GM12874 (cell line): ENCODE data around the gene ATG10.

ENCODE experiments used
- CTCF ChIP-seq: IDR thresholded peaks from 2 replicates; pipeline ENCODE4 v1.5.1; 2011; ENCODE audit warnings: low read depth, mild to moderate bottlenecking, control low read depth, low read length, moderate library complexity; ENCODE audit not compliant: insufficient read depth

Gene ATG10

DNA sequence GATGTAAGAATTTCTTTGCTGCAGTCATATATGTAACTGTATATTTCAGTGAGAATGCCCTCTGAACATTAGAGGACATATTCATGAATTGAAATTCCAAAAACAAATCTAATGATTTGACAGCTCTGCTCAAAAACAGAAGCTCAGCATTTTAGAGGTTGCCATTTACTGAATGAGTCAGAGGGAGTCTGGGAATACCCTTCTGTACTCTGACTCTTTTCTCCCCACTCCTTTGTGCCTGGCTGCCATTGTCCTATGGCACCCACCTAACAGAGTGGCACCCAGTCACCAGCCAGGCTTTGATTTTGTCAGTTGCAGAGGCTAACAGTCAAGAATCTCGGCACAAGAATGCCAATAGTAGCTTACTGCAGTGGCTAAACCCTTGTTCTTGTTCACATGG lies 133.6 kb downstream of the ATG10 start:
- no peak for TF ChIP-seq CTCF

DNA sequence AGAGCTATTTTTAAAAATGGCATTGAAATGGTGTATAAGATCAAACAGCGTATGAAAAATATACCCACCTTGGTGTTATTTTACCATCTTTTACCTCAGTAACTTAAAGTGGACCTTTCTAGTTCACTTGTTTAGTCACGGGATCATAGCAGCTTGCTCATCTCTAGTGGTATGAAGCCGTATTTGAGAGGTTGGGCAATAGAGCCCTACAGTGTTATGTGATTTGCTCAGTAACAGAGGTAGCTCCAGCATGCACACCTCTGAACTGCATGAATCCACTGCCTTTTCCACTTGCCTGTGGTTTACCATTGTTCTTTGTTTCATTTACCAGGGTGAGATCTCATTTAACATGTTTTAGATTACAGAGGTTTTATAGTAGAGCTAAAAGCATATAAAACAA lies 134.4 kb downstream of the ATG10 start:
- TF ChIP-seq CTCF, result no peak

- TF ChIP-seq CTCF, result no peak
Measured at GRCh38 chr5:82106756-82107155, 134.9 kb downstream of the ATG10 start.

- TF ChIP-seq CTCF, result peak; percentile 24; the same call in 1 of the 2 replicates
Measured at GRCh38 chr5:82107267-82107666, 135.4 kb downstream of the ATG10 start.

DNA sequence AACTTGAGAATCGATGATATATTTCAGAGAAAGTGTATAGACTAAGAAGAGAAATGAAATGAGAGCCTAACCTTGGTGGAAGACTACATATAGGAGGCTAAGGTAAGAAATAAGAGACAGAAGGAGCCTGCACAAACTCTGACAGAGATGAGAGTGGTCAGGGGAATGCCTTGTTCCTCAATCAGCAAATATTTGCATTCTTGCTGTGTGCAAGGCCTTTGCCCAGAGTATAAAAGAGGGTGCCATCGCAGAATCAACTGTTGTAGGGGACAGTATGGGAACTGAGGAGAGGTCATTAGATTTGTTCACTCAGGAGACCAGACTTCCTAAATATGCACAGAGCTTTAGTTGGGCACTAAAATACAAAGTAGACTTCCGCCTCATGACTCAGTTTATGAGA lies 137.2 kb downstream of the ATG10 start:
- TF ChIP-seq CTCF, result no peak

DNA sequence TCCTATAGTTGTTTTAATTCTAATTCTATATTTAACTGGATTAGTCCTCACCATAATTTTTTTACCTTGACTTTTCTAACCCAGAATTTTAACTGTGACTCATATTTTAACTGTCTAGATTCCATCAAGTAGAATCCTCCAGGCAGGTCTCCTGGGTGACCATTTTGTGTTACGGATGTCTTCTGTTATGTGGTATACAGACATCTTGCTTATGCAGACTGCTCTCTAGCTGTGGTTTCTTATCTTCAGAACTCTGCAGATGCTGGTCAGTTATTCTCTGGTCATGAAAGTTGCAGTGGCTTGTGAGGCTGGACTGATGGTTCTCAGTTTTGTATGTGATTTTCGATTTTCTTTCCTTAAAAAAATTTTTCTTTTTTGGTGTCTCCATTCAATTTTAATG lies 139.4 kb downstream of the ATG10 start:
- TF ChIP-seq CTCF, result no peak

DNA sequence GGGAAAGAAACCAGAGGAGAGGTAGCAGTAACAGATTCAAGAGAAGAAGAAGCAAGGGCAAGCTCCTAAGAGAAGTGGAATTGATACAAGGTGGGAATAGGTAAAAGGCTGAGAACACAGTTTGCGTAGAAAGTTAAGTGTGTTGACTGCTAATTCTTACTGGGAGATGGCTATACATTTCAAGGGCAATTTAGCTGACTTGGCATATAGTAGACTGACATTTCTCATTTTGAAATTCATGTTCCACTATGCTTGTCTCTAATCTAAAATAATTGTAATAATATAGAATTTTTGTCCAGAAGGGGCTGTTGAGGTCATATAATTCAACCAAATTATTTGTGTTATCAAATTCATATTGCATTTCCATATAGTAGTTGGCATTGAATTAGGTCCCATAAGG lies 144.0 kb downstream of the ATG10 start:
- TF ChIP-seq CTCF, result no peak

- TF ChIP-seq CTCF, result no peak
Measured at GRCh38 chr5:82119889-82120288, 148.1 kb downstream of the ATG10 start.
